ENCODE measurements around the gene FAM20C. TPM values are rescaled to one million over a fixed set of nuclear protein-coding genes. Genes with fewer than 3 reads are reported as not detected.

Gene FAM20C
- total RNA-seq, 1 donor from 2014 or later, result 10.0 TPM

GRCh38 chr7:246451-246850 is 54.1 kb downstream of the FAM20C start:
- Histone ChIP-seq H2AFZ (ENCODE audit: low read depth, low read length) (no peak overlapping the region), H3K9ac (ENCODE audit: low read length) (no peak overlapping the region), H3K4me2 (ENCODE audit: low read length) (no peak overlapping the region), H3K9me3 (ENCODE audit: insufficient read depth, low read depth, low read length) (peaks cover 3% of the 10 kb centered on the region), H4K20me1 (ENCODE audit: insufficient read depth, low read length) (peaks cover 64% of the 10 kb centered on the region), H3K27me3 (ENCODE audit: insufficient read depth, low read length) (no peaks in the 10 kb centered on the region), H3K27ac (ENCODE audit: low read depth, low read length) (no peak overlapping the region), H3K4me3 (ENCODE audit: insufficient read depth, low read depth, low read length) (no peak overlapping the region), H3K79me2 (ENCODE audit: insufficient read depth, low read length) (peaks cover 24% of the 10 kb centered on the region), H3K4me1 (ENCODE audit: insufficient read depth, low read length) (no peaks in the 10 kb centered on the region), H3K36me3 (ENCODE audit: insufficient read depth, low read length) (peaks cover 3% of the 10 kb centered on the region)
- Mint-ChIP-seq H3K4me3 (ENCODE audit: unreplicated experiment) (no peak overlapping the region), H3K36me3 (ENCODE audit: low read depth, unreplicated experiment) (peaks cover 6% of the 10 kb centered on the region), H3K27ac (ENCODE audit: unreplicated experiment) (no peak overlapping the region), H3K27me3 (ENCODE audit: low read depth, unreplicated experiment) (peaks cover 10% of the 10 kb centered on the region), H3K4me1 (ENCODE audit: low read depth, unreplicated experiment) (no peaks in the 10 kb centered on the region), H3K9me3 (ENCODE audit: unreplicated experiment) (no peaks in the 10 kb centered on the region)
- FAIRE-seq (no peak), DNase-seq (ENCODE audit: low read depth) (no peak)
- TF ChIP-seq CTCF (IDR thresholded peaks at IDR 0.05; ENCODE audit: insufficient read depth, low read depth, low read length) (no peak), EZH2 (IDR thresholded peaks at IDR 0.05; ENCODE audit: insufficient read depth, low read length) (no peak)

GRCh38 chr7:247181-247580 is 54.8 kb downstream of the FAM20C start:
- Mint-ChIP-seq H3K36me3 (ENCODE audit: low read depth, unreplicated experiment) (peaks cover 8% of the 10 kb centered on the region), H3K4me3 (ENCODE audit: unreplicated experiment) (no peak overlapping the region), H3K27ac (ENCODE audit: unreplicated experiment) (no peak overlapping the region), H3K9me3 (ENCODE audit: unreplicated experiment) (no peaks in the 10 kb centered on the region), H3K27me3 (ENCODE audit: low read depth, unreplicated experiment) (peaks cover 10% of the 10 kb centered on the region), H3K4me1 (ENCODE audit: low read depth, unreplicated experiment) (no peaks in the 10 kb centered on the region)
- no peaks in the 10 kb centered on the region for H3K9me3 ChIP-seq (ENCODE audit: insufficient read depth, low read depth, low read length)
- H4K20me1 ChIP-seq (ENCODE audit: insufficient read depth, low read length), result peaks cover 57% of the 10 kb centered on the region
- no peak overlapping the region for H3K27ac ChIP-seq (ENCODE audit: low read depth, low read length)
- no peaks in the 10 kb centered on the region for H3K4me1 ChIP-seq (ENCODE audit: insufficient read depth, low read length)
- H3K4me2 ChIP-seq (ENCODE audit: low read length), result no peak overlapping the region
- FAIRE-seq, result no peak
- H3K4me3 ChIP-seq (ENCODE audit: insufficient read depth, low read depth, low read length), result no peak overlapping the region
- no peak for DNase-seq (ENCODE audit: low read depth)
- TF ChIP-seq CTCF (IDR thresholded peaks at IDR 0.05; ENCODE audit: insufficient read depth, low read depth, low read length) (no peak), EZH2 (IDR thresholded peaks at IDR 0.05; ENCODE audit: insufficient read depth, low read length) (no peak)
- no peaks in the 10 kb centered on the region for H3K27me3 ChIP-seq (ENCODE audit: insufficient read depth, low read length)
- H3K9ac ChIP-seq (ENCODE audit: low read length), result no peak overlapping the region
- H3K79me2 ChIP-seq (ENCODE audit: insufficient read depth, low read length), result peaks cover 20% of the 10 kb centered on the region
- H2AFZ ChIP-seq (ENCODE audit: low read depth, low read length), result no peak overlapping the region
- H3K36me3 ChIP-seq (ENCODE audit: insufficient read depth, low read length), result peaks cover 5% of the 10 kb centered on the region

- Mint-ChIP-seq H3K9me3 (ENCODE audit: unreplicated experiment) (no peaks in the 10 kb centered on the region), H3K27ac (ENCODE audit: unreplicated experiment) (no peak overlapping the region), H3K4me1 (ENCODE audit: low read depth, unreplicated experiment) (no peaks in the 10 kb centered on the region), H3K27me3 (ENCODE audit: low read depth, unreplicated experiment) (peaks cover 10% of the 10 kb centered on the region), H3K36me3 (ENCODE audit: low read depth, unreplicated experiment) (peaks cover 8% of the 10 kb centered on the region), H3K4me3 (ENCODE audit: unreplicated experiment) (no peak overlapping the region)
- no peak overlapping the region for H2AFZ ChIP-seq (ENCODE audit: low read depth, low read length)
- H3K9me3 ChIP-seq (ENCODE audit: insufficient read depth, low read depth, low read length), result no peaks in the 10 kb centered on the region
- H3K27me3 ChIP-seq (ENCODE audit: insufficient read depth, low read length), result no peaks in the 10 kb centered on the region
- no peak overlapping the region for H3K4me3 ChIP-seq (ENCODE audit: insufficient read depth, low read depth, low read length)
- FAIRE-seq (no peak), DNase-seq (ENCODE audit: low read depth) (no peak)
- no peaks in the 10 kb centered on the region for H3K4me1 ChIP-seq (ENCODE audit: insufficient read depth, low read length)
- H3K79me2 ChIP-seq (ENCODE audit: insufficient read depth, low read length), result peaks cover 15% of the 10 kb centered on the region
- no peak overlapping the region for H3K4me2 ChIP-seq (ENCODE audit: low read length)
- H3K27ac ChIP-seq (ENCODE audit: low read depth, low read length), result no peak overlapping the region
- peaks cover 52% of the 10 kb centered on the region for H4K20me1 ChIP-seq (ENCODE audit: insufficient read depth, low read length)
- peaks cover 5% of the 10 kb centered on the region for H3K36me3 ChIP-seq (ENCODE audit: insufficient read depth, low read length)
- H3K9ac ChIP-seq (ENCODE audit: low read length), result no peak overlapping the region
- TF ChIP-seq EZH2 (IDR thresholded peaks at IDR 0.05; ENCODE audit: insufficient read depth, low read length), result no peak
- TF ChIP-seq CTCF (IDR thresholded peaks at IDR 0.05; ENCODE audit: insufficient read depth, low read depth, low read length), result no peak
Observed at GRCh38 chr7:247636-248035, 55.3 kb downstream of the FAM20C start.

Measured in astrocyte (in vitro differentiated cells and primary cell).